ENCODE results near the gene TGFBR3.

The TGFBR3 gene

DNA sequence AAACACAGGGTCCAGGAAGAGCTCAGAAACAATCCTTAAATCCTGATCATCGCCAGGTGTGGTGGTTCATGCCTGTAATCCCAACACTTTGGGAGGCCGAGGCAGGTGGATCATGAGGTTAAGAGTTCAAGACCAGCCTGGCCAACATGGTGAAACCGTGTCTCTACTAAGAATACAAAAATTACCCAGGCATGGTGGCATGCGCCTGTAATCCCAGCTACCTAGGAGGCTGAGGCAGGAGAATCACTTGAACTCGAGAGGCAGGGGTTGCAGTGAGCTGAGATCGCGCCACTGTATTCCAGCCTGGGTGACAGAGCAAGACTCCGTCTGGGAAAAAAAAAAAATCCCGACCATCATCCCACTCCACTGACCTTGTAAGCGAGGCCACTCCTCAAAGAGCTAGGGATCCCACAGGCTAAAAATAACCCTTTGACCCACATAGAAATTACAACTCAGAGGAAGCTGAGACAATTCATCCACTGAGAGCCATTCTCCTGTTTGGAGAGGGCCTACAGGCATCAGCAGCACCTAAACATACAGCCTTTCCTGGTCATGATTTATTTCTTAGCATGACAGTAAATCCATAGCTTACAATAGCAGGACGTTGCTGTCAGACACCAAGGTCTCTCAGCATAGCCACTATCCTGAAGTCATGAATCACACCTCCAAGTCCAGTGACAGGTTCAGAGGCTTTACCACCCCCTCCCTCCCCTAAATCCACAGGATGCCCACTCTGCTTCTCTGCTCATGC lies 66.7 kb downstream of the TGFBR3 start:
- H3K4me3 ChIP-seq (ENCODE audit: low read depth in 1 of 2, low read length in 1 of 2): no peak overlapping the region
- TF ChIP-seq, protein P1, sequence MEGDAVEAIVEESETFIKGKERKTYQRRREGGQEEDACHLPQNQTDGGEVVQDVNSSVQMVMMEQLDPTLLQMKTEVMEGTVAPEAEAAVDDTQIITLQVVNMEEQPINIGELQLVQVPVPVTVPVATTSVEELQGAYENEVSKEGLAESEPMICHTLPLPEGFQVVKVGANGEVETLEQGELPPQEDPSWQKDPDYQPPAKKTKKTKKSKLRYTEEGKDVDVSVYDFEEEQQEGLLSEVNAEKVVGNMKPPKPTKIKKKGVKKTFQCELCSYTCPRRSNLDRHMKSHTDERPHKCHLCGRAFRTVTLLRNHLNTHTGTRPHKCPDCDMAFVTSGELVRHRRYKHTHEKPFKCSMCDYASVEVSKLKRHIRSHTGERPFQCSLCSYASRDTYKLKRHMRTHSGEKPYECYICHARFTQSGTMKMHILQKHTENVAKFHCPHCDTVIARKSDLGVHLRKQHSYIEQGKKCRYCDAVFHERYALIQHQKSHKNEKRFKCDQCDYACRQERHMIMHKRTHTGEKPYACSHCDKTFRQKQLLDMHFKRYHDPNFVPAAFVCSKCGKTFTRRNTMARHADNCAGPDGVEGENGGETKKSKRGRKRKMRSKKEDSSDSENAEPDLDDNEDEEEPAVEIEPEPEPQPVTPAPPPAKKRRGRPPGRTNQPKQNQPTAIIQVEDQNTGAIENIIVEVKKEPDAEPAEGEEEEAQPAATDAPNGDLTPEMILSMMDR (IDR thresholded peaks at IDR 0.05): no peak
- H3K27me3 ChIP-seq: no peaks in the 10 kb centered on the region
- no peaks in the 10 kb centered on the region for H3K36me3 ChIP-seq
- H3K4me1 ChIP-seq (ENCODE audit: control insufficient read depth in 1 of 2, insufficient read depth in 1 of 2, low read depth in 1 of 2, low read length in 1 of 2): no peaks in the 10 kb centered on the region
- H3K9me3 ChIP-seq: no peaks in the 10 kb centered on the region
- H3K27ac ChIP-seq: no peak overlapping the region

- Histone ChIP-seq H3K27ac (no peak overlapping the region), H3K36me3 (no peaks in the 10 kb centered on the region), H3K27me3 (no peaks in the 10 kb centered on the region), H3K9me3 (no peaks in the 10 kb centered on the region), H3K4me3 (ENCODE audit: low read depth in 1 of 2, low read length in 1 of 2) (no peak overlapping the region), H3K4me1 (ENCODE audit: control insufficient read depth in 1 of 2, insufficient read depth in 1 of 2, low read depth in 1 of 2, low read length in 1 of 2) (no peaks in the 10 kb centered on the region)
- TF ChIP-seq, protein P1 (IDR thresholded peaks at IDR 0.05): no peak
Observed at GRCh38 chr1:91818713-91818975, 67.3 kb downstream of the TGFBR3 start.

- Histone ChIP-seq H3K4me3 (ENCODE audit: low read depth in 1 of 2, low read length in 1 of 2) (no peak overlapping the region), H3K36me3 (no peaks in the 10 kb centered on the region), H3K27ac (no peak overlapping the region), H3K4me1 (ENCODE audit: control insufficient read depth in 1 of 2, insufficient read depth in 1 of 2, low read depth in 1 of 2, low read length in 1 of 2) (no peaks in the 10 kb centered on the region), H3K27me3 (no peaks in the 10 kb centered on the region), H3K9me3 (no peaks in the 10 kb centered on the region)
- TF ChIP-seq, protein P1 (IDR thresholded peaks at IDR 0.05): no peak
Observed at GRCh38 chr1:91817211-91817905, 68.6 kb downstream of the TGFBR3 start.

GRCh38 chr1:91816031-91816430 lies 69.9 kb downstream of the TGFBR3 start:
- TF ChIP-seq, protein P1 (IDR thresholded peaks at IDR 0.05): no peak
- Histone ChIP-seq H3K9me3 (no peaks in the 10 kb centered on the region), H3K27ac (no peak overlapping the region), H3K27me3 (no peaks in the 10 kb centered on the region), H3K4me1 (ENCODE audit: control insufficient read depth in 1 of 2, insufficient read depth in 1 of 2, low read depth in 1 of 2, low read length in 1 of 2) (no peaks in the 10 kb centered on the region), H3K4me3 (ENCODE audit: low read depth in 1 of 2, low read length in 1 of 2) (no peak overlapping the region), H3K36me3 (no peaks in the 10 kb centered on the region)

DNA sequence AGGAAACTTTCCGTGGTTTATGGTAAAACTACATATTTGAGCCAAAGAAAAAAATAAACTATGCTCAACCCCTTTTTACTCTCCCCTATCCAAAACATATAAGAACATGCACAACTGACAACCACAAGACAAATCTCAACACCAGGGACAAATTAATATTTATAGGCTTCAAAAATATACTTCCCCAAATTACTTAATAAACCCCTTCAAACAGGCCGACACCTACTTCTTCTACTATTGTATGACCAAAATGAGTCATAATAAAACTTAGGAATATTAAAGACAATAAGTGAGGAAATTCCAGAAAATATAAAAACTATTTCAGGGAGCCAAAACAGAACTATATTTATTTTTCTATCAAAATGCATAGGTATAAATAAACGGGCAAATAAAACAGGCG lies 71.5 kb downstream of the TGFBR3 start:
- H3K9me3 ChIP-seq: no peaks in the 10 kb centered on the region
- TF ChIP-seq, protein P1 (IDR thresholded peaks at IDR 0.05): no peak
- H3K27me3 ChIP-seq: no peaks in the 10 kb centered on the region
- H3K4me3 ChIP-seq (ENCODE audit: low read depth in 1 of 2, low read length in 1 of 2): no peak overlapping the region
- H3K4me1 ChIP-seq (ENCODE audit: control insufficient read depth in 1 of 2, insufficient read depth in 1 of 2, low read depth in 1 of 2, low read length in 1 of 2): no peaks in the 10 kb centered on the region
- no peaks in the 10 kb centered on the region for H3K36me3 ChIP-seq
- no peak overlapping the region for H3K27ac ChIP-seq
